Left forelimb (tissue), 1 donor: ENCODE measurements around the gene MUC5B.
A peak's percentile ranks its signal among the peaks of the same experiment; 100 is the strongest.

ENCODE experiments used
- DNase-seq: peaks from one replicate; pipeline ENCODE4 v3.0.0-alpha.2; 2018; ENCODE audit warnings: low spot score

Gene MUC5B

DNA sequence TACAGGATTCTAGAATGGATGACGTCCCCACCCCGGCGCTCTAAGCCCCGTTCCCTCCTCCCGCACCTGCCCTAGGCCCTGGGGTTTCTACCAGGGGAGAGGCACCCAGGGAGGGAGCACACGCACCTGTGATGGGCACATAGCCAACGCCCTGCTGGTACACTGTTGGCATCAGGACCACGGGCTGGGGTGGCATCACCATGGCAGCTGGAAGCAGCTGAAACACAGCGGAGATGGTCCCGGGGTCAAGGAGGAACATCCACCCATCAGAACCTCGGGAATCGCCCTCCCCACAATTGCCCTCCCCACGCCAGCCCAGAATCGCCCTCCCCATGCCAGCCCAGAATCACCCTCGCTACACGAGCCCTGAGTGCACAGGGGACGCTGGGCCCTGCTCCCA, 63.0 kb downstream of the MUC5B start:
- no peak for DNase-seq

DNA sequence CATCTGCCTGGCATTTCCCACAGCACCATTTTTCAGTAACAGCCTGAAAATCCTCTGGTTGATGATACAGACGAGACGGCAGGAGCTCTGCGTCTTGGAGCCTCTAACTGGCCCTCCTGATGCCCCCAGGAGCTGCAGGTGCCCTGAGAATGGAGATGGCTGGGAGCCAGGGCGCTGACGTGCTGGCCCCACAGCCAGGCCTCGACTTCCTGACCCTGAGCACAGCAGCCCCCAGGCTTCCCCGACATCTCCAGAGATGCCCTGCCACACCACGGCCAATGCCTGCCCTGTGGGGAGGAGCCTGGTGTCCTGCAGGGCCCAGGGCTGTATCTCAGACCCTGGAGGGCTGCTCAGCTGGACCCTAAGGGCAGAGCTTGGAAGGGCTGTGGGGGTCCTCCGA, 65.1 kb downstream of the MUC5B start:
- no peak for DNase-seq

GRCh38 chr11:1288426-1289151, 65.7 kb downstream of the MUC5B start:
- no peak for DNase-seq

DNA sequence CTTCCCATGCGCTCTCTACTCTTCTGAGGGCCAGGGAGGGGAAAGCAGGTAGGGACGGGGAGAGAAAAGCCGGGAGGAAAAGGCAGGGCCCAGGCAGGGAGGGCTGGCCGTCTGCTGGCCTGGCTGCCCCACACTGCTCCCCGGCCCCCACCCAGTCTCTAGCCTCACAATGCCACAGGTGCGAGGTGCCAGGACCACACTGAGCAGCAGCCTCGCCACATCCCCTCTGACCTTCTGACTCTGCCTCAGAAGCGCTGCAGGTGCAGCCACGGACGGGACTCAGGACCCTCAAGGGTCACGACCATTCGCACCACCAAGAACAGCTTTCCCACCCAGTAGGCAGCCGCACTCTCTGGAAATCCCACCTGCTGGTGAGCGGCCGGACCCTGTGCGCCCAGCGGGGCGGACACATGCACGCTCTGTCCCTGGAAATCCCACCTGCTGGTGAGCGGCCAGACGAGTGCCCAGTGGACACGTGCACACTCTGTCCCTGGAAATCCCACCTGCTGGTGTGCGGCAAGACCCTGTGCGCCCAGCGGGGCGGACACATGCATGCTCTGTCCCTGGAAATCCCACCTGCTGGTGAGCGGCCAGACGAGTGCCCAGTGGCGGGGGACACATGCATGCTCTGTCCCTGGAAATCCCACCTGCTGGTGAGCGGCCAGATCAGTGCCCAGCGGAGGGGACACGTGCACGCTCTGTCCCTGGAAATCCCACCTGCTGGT, 66.5 kb downstream of the MUC5B start:
- no peak for DNase-seq

- no peak for DNase-seq
These were observed 67.5 kb downstream of the MUC5B start for GRCh38 chr11:1290052-1291040.

- no peak for DNase-seq
These were observed 68.6 kb downstream of the MUC5B start for GRCh38 chr11:1291295-1292017.

DNA sequence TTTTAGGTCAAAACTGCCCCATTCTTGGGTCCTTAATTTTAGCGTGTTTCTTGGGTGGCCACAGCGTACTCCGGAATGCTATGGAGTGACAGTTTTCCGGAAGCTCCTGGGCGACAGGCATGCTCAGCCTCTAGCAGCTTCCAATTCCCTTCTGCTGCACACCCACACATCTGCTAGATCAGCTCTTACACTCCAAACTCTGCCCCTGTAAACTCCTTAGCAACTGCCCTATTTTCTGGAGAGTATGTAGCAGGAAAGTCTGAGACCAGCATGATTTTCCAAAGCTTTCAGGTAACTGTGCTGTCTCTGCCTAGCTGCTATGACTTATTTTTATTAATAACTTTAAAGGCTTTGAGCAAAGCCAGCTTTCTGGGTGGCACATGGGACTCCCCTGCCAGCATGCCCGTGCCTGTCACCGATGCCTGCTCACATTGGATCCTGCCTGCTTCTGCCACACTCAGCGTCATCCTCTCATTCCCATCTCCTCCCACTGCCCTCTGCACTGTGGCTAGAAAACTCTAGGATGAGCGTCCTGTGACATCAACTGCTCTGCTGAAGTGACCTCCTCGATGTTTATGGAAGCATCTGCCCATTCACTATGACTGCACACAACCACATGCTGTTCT, 69.3 kb downstream of the MUC5B start:
- no peak for DNase-seq

DNA sequence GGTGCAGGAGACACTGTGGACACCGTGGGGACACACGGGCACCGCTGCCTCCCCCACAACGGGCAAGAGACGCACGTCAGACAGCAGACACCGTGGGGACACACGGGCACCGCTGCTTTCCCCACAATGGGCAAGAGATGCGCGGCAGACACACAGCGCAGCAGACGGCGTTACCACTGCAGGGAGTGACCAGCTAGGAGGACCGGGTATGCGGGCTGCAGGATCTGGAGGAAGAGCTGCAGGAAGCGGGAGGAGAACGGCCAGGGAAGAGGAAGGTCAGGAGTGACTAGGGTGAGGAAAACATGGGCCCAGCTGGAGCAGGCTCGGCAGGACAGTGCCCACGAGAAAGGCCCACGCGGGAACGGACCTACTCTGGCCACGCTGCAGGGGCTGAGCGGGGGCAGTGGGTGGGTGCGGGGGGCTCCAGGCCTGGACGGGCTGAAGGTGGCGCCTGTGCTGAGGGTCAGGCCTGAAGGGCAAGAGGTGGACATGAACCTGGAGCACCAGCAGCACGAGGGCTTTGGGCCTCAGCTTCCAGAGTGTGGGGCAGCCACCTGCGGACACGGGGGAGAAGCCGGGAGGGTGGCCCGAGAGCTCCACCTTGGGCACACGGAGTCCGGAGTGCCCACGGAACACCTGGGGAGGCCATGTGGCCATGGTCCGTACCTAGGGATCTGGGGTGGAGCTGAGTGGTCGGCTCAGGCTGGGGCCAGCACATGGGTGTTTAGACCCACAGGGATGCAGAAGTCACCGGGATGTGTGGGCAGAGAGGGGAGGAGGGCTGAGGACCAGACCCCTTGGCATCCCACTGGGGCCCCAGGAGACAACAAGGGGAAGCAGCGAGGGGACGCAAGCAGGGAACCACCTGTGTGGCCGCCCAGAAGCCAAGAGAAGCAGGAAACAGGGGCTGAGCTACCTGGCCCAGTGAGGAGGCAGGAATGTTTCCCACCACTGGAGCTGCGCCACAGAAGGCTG, 70.1 kb downstream of the MUC5B start:
- no peak for DNase-seq

GRCh38 chr11:1293619-1294015, 70.8 kb downstream of the MUC5B start:
- DNase-seq = no peak

- DNase-seq = no peak
These were observed 72.2 kb downstream of the MUC5B start for GRCh38 chr11:1295086-1295485.

GRCh38 chr11:1295591-1295990, 72.7 kb downstream of the MUC5B start:
- DNase-seq = no peak

GRCh38 chr11:1296287-1296686, 73.4 kb downstream of the MUC5B start:
- DNase-seq = peak; percentile 46

- DNase-seq = peak; percentile 34
These were observed 74.2 kb downstream of the MUC5B start for GRCh38 chr11:1297011-1297575.

DNA sequence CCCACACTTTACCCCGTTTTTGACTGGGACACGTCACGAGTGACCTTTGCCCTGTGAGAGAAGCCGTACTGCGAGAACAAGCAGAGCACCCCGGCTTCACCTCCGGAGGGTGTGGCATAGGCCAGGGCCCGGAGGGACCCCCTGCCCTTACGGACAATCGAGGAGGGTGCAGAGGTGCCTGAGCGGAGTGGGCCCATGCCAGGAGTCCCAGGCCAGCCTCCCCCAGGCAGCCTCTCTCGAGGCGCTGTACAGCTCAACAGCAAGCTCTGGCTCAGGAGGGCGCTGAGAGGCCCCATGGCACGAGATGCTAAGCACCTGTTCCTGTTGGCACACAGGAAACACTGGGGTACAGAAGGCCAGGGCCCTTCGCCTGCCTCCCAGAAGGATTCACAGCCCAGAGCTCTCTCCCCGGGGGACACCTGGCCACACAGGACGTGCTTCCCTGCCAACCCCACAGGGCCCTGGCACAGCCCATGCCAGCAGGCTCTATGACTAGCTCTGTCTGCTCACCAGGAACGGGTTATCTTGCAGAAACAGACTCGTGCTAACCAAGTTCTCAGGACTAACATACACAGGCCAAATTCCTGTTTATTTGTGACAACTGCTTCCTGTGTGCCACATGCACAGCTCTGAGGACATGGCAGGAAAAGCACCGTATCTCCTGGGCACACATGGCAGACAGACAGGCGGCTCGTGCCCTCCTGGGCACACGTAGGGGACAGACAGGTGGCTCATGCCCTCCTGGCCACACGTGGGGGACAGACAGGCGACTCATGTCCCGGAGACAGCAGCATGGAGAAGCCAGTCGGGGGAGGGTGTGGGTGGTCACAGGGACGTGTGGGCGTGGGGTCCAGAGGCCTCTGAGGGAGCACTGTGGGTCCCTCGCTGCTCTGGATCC, 75.0 kb downstream of the MUC5B start:
- peak; percentile 63 for DNase-seq

- peak; percentile 40 for DNase-seq
These were observed 76.0 kb downstream of the MUC5B start for GRCh38 chr11:1298695-1299492.

DNA sequence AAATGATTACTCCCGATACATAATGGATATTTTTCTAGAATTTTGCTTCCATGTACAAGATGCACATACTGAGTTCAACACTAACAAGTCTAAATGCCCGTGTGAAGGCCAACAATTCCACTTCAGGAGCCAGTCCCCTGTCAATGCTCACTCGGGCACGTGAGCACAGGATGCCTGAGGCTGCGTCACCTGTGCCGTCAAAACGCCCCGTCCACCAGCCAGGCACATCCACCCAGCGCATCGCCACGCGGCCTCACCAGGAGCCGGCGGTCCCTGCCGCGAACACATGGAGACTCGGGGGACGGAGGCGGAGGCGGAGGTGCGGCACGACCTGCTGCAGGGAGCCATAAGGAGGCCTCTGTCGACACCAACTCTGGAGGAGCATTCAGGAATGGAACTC, 76.8 kb downstream of the MUC5B start:
- DNase-seq = peak; percentile 59

DNA sequence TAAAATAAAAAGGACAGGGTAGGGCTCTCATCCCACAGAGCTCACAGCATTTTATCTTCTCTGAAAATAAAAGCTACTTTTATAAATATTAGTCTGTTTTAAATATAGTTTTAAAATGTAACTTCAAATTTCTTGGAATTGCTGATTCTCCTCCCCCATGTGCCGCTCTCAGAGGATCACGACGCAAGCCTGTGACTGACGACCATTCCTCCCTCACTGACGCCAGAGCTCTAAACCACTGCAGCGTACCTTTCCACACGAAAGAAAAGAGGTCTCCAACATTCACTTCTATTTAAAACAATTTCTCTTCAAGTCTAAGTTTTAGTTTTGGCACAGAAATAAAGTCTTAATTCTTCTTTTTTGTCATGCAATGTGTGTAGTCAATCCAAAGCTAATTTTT, 77.3 kb downstream of the MUC5B start:
- DNase-seq = peak; percentile 4
